Activated CD4-positive, alpha-beta T cell treated with anti-CD3 and anti-CD28 coated beads for 36 hours (primary cell): ENCODE results near the gene HMGCR. TPM values are rescaled to one million over a fixed set of nuclear protein-coding genes. Genes with fewer than 3 reads are reported as not detected.
"Not testable (repeated sequence)": the region's sequence is repeated elsewhere in the genome, so short reads cannot be mapped to it uniquely, and the experiment has no call there.

Source experiments
- ATAC-seq: fragments of 200-7000 bp; cut with Tn5 transposase; one replicate; pipeline ENCODE4 v1.10.0; 2021; ENCODE audit warnings: mild to moderate bottlenecking, moderate library complexity
- CTCF ChIA-PET: fragments of 350-600 bp; sonication (Branson Sonifier 250); formaldehyde crosslinking; loops from one replicate; lab custom pipeline; 2021; ENCODE audit warnings: antibody characterized with exemption; lab: Charles Lee
- POLR2A ChIA-PET: fragments of 350-600 bp; sonication (Branson Sonifier 250); formaldehyde crosslinking; loops from one replicate; lab custom pipeline; 2021; ENCODE audit warnings: antibody characterized with exemption, inconsistent platforms; lab: Charles Lee
- DNase-seq: peaks from one replicate; pipeline ENCODE4 v3.0.0-alpha.2; 2020
- H3K27ac Mint-ChIP-seq: one replicate; pipeline ENCODE4 v1.8.0; 2021; ENCODE audit warnings: mixed read lengths
- H3K27me3 Mint-ChIP-seq: one replicate; pipeline ENCODE4 v1.8.0; 2021; ENCODE audit warnings: mixed read lengths
- H3K36me3 Mint-ChIP-seq: one replicate; pipeline ENCODE4 v1.8.0; 2021; ENCODE audit warnings: low read depth, mixed read lengths
- H3K4me1 Mint-ChIP-seq: one replicate; pipeline ENCODE4 v1.8.0; 2021; ENCODE audit warnings: mixed read lengths
- H3K4me3 Mint-ChIP-seq: one replicate; pipeline ENCODE4 v1.8.0; 2021; ENCODE audit warnings: mild to moderate bottlenecking, moderate library complexity, mixed read lengths
- H3K9me3 Mint-ChIP-seq: one replicate; pipeline ENCODE4 v1.8.0; 2021; ENCODE audit warnings: low read depth, mixed read lengths
- intact Hi-C, 2 experiments: fragments of 100-400 bp; cut with DNase I in 1 of 2; cut with micrococcal nuclease in 1 of 2; formaldehyde crosslinking; loops; one replicate each; pipeline versions ENCODE4 v1.14.2 to v1.15.1; 2022 to 2024; cut with DNase I, micrococcal nuclease
- total RNA-seq, 2 experiments: library from RNA; stranded (reverse); gene quantifications; one replicate each; pipeline ENCODE4 v1.2.3, GENCODE V29; 2021

The HMGCR gene
- 10 to 100 TPM; 36.1 to 51.1 TPM for total RNA-seq

DNA sequence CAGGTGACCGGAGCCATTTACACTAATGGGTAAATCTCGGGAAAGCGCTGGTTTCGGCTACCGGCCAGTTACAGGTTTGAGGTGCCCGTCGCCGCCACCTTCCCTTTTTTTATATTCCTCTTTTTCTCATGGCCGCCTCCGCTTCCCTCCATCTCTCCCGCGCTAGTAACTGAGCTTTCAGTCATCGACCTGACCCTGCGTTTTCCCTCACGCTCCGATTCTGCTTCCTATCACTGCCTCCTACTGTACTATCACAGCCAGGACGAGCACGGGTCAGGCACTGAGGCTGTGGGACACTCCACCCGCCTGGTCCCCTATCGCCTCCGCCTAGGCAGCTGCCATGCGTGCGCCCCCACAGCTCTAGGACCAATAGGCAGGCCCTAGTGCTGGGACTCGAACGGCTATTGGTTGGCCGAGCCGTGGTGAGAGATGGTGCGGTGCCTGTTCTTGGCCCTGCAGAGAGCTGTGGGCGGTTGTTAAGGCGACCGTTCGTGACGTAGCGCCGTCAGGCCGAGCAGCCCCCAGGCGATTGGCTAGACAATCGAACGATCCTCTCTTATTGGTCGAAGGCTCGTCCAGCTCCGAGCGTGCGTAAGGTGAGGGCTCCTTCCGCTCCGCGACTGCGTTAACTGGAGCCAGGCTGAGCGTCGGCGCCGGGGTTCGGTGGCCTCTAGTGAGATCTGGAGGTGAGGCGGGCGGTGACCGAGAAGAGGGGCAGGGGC is at the start of gene HMGCR:
Gene HMGCR, plus strand, starts transcription at position 606 of the 722 bp plus-strand sequence. CDS start 5,386 bp downstream, outside the sequence.
- intact Hi-C loops, result loop anchor here (1.0 to 10.0 kb wide), 15 partner anchors 11 to 1772 kb away; partner anchors contain the start of genes ANKRD31 (in 2 of the 2), CERT1 (in 2 of the 2), POC5 (in 2 of the 2) and POLK (in 2 of the 2)
- Mint-ChIP-seq H3K27me3 (no peaks in the 10 kb centered on the region), H3K9me3 (no peaks in the 10 kb centered on the region), H3K36me3 (peaks cover 10% of the 10 kb centered on the region), H3K27ac (no peak within 1 kb of the TSS), H3K4me3 (no peak within 1 kb of the TSS), H3K4me1 (peaks cover 31% of the 10 kb centered on the region)
- ChIA-PET CTCF (interaction anchor here (0.6 to 1.8 kb wide), 19 partner anchors 18 to 989 kb away, joined by 3 to 19 read pairs (median 4); partner anchors contain the start of gene ANKRD31), POLR2A (interaction anchor here (0.7 to 1.6 kb wide), 7 partner anchors 12 to 285 kb away, joined by 3 to 16 read pairs (median 5); partner anchors contain the start of genes ANKRD31, CERT1, GCNT4 and POLK)
- DNase-seq (peak; percentile 99), ATAC-seq (peak; percentile 96)

DNA sequence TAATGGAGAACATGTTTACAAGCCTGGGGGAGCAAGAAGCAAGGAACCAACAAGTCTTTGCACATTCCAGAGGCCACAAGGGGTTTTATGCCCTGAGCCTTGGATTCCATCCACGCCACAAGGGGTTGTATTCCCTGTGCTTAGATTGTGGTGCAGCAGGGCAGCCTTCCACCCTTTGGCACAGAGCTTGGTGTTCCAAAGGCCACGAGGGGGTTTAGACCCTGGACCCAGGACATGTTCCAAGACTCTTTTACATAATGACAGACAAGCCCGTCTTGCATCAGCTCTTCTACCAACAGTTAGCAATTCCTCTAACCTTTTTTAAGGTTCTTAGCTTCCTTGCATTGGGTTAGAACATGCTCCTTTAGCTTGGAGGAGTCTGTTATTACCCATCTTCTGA is 45.2 kb upstream of the HMGCR start:
- H3K27ac Mint-ChIP-seq, DNase-seq, H3K36me3 Mint-ChIP-seq, H3K9me3 Mint-ChIP-seq, H3K27me3 Mint-ChIP-seq, H3K4me1 Mint-ChIP-seq, H3K4me3 Mint-ChIP-seq, ATAC-seq, intact Hi-C loops, POLR2A ChIA-PET: not testable (repeated sequence)
- CTCF ChIA-PET, result interaction anchor here (0.6 kb wide), 1 partner anchor 247 kb away, joined by 3 read pairs; no protein-coding TSS in a partner anchor

DNA sequence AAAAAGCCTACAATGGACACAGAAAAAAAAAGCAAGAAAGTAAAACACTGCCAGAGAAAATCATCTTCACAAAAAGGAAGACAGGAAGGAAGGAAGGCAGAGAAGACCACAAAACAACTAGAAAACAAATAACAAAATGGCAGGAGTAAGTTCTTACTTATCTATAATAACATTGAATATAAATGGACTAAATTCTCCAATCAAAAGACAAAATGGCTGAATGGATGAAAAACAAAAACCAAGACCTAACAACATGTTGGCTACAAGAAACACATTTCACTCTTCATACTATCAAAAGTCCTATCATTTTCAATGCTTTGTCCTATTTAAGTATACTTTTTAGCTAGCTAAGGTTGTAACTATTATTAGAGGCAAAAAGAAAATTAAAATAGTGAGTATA is 36.9 kb upstream of the HMGCR start:
- Mint-ChIP-seq H3K4me3 (no peak overlapping the region), H3K27ac (no peak overlapping the region), H3K9me3 (peaks cover 3% of the 10 kb centered on the region), H3K27me3 (peaks cover 4% of the 10 kb centered on the region), H3K36me3 (no peaks in the 10 kb centered on the region), H3K4me1 (no peaks in the 10 kb centered on the region)
- POLR2A ChIA-PET, result no interaction called here
- no peak for ATAC-seq
- CTCF ChIA-PET, result no interaction called here
- DNase-seq, result no peak
- intact Hi-C loops, result no loop called here

DNA sequence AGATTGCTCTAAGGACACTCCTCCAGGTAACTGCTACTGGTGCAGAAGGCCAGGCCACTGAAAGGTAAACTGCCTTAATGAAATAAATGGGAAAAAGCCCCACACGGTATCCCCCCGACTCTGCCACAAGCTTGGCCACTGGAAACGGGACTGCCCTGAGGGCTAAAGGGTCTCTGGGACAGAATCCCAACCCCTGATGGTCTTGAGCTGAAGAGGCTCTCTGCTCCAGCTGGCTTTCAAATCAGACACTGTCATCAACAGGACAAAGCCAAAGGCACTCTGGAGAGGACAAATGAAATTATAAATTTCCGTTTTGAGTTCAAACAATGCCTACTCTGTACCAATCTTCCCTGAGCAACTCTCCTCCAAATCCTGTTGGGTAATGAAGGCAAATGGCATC is 33.6 kb upstream of the HMGCR start:
- Mint-ChIP-seq H3K4me3 (no peak overlapping the region), H3K36me3 (no peaks in the 10 kb centered on the region), H3K27me3 (peaks cover 4% of the 10 kb centered on the region), H3K27ac (no peak overlapping the region), H3K9me3 (peaks cover 2% of the 10 kb centered on the region), H3K4me1 (no peaks in the 10 kb centered on the region)
- CTCF ChIA-PET, result interaction anchor here (0.6 kb wide), 1 partner anchor 375 kb away, joined by 3 read pairs; no protein-coding TSS in a partner anchor
- DNase-seq (no peak), ATAC-seq (no peak)
- intact Hi-C loops, result no loop called here
- POLR2A ChIA-PET, result no interaction called here

DNA sequence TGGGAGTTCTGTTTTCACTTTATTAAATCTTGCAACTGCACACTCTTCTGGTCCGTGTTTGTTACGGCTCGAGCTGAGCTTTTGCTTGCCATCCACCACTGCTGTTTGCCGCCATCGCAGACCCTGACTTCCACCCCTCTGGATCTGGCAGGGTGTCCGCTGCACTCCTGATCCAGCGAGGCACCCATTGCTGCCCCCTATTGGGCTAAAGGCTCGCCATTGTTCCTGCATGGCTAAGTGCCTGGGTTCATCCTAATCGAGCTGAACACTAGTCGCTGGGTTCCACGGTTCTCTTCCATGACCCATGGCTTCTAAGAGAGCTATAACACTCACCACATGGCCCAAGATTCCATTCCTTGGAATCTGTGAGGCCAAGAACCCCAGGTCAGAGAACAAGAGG is 32.5 kb upstream of the HMGCR start:
- POLR2A ChIA-PET, intact Hi-C loops, H3K27ac Mint-ChIP-seq, DNase-seq, H3K36me3 Mint-ChIP-seq, H3K4me3 Mint-ChIP-seq, H3K27me3 Mint-ChIP-seq, H3K4me1 Mint-ChIP-seq, ATAC-seq, H3K9me3 Mint-ChIP-seq: not testable (repeated sequence)
- CTCF ChIA-PET, result interaction anchor here (0.7 kb wide), 2 partner anchors 9 to 404 kb away, joined by 3 read pairs; no protein-coding TSS in a partner anchor

DNA sequence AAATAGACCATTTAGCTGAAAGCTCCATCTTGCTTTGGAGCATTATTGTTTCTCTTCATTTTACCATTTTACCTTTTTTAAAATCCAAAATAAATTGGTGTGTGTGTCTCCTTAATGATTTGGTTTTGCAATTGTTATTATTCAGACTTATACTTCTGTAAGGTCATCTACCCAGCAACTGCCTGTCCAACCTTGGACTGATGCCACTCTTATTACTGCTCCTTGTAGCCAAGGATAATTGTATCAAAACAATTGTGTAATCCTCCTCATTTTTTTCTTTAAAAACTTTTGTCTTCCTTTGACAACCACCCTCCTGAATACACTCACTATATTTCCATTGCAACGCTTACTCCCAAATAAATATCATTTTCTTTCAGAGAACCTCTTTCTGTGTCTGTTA is 30.3 kb upstream of the HMGCR start:
- Mint-ChIP-seq H3K9me3 (no peaks in the 10 kb centered on the region), H3K4me3 (no peak overlapping the region), H3K27ac (no peak overlapping the region), H3K4me1 (no peaks in the 10 kb centered on the region), H3K27me3 (peaks cover 5% of the 10 kb centered on the region), H3K36me3 (no peaks in the 10 kb centered on the region)
- ChIA-PET POLR2A (no interaction called here), CTCF (no interaction called here)
- intact Hi-C loops, result no loop called here
- DNase-seq (no peak), ATAC-seq (no peak)

DNA sequence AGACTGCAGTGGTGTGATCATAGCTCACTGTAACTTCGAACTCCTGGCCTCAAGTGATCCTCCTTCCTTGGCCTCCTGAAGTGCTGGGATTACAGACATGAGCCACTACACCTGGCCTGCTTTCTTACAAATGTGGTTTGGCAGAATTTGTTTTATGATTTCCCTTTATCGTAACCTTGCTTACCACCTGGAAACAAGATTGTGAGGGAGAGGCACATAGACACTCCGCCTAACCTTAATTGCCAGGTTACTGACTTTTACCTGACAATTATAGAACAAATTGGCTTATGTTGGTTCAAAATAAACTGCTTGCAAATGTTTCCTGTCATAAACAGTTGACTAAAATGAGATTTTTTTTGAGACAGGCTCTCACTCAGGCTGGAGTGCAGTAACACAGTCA is 26.8 kb upstream of the HMGCR start:
- no peak overlapping the region for H3K27ac Mint-ChIP-seq
- no peaks in the 10 kb centered on the region for H3K4me1 Mint-ChIP-seq
- H3K27me3 Mint-ChIP-seq, result peaks cover 2% of the 10 kb centered on the region
- no peak overlapping the region for H3K4me3 Mint-ChIP-seq
- ATAC-seq, result no peak
- no peaks in the 10 kb centered on the region for H3K36me3 Mint-ChIP-seq
- no peaks in the 10 kb centered on the region for H3K9me3 Mint-ChIP-seq
- intact Hi-C loops, result no loop called here
- ChIA-PET CTCF (no interaction called here), POLR2A (no interaction called here)
- DNase-seq, result no peak

DNA sequence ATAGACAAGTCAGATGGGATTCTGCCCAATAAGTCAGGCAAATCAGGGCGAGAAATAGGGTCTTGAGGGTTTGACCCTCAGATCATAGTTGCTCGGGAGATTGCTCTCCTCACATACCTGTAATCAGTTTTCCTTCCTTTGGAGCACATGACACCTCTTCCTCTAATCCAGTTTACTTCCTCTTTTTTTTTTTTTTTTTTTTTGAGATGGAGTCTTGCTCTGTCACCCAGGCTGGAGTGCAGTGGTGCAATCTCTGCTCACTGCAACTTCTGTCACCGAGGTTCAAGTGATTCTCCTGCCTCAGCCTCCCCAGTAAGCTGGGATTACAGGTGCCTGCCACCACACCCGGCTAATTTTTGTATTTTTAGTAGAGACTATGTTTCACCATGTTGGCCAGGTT is 17.9 kb upstream of the HMGCR start:
- ATAC-seq, intact Hi-C loops, CTCF ChIA-PET, DNase-seq, POLR2A ChIA-PET, H3K27me3 Mint-ChIP-seq, H3K4me3 Mint-ChIP-seq, H3K9me3 Mint-ChIP-seq, H3K36me3 Mint-ChIP-seq, H3K27ac Mint-ChIP-seq: not testable (repeated sequence)
- peaks cover 11% of the 10 kb centered on the region for H3K4me1 Mint-ChIP-seq

DNA sequence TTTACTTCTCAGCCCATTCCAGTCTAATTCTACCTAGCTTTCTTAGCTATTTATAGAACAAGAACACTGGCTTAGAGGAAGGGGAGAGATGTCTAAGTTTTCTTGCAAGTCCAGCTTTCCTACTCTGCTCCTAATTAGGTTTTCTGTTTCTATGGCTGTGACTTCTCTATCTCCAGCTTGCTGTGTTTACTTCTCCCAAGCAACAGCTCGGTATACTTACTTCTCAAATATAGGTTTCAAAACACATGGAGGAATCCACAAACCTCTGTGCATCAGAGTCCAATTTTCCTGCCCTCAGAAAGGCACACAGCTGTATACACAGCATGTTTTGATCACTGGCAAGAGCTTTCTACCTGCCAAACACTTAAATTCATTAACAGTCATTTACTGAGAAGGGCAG is 17.4 kb upstream of the HMGCR start:
- intact Hi-C loops, result loop anchor here (2.0 to 10.0 kb wide), 3 partner anchors 17 to 745 kb away; partner anchors contain the start of genes ANKRD31 (in 1 of the 2) and HMGCR (in 1 of the 2)
- ATAC-seq (no peak), DNase-seq (no peak)
- ChIA-PET CTCF (no interaction called here), POLR2A (no interaction called here)
- Mint-ChIP-seq H3K36me3 (no peaks in the 10 kb centered on the region), H3K9me3 (no peaks in the 10 kb centered on the region), H3K4me1 (peaks cover 16% of the 10 kb centered on the region), H3K27me3 (no peaks in the 10 kb centered on the region), H3K27ac (no peak overlapping the region), H3K4me3 (no peak overlapping the region)

DNA sequence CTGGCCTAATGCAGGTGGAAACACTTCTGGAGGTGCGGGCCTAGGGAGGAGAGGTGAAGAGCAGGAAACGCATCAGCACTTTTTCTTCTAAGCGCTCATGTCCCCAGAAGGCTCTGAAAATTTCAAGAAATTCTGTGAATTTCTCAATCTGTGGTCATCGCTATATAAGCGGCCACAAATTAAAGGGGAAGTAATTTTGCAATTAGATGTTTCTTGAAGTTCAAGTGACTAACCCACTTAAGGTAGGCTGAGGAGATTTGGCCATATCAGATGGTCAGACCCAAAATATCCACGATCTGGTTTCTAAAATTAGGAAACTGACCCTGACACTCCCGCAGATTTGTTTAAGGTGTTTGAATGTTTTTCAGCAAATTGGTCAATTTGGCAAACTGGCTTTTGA is 16.6 kb upstream of the HMGCR start:
- DNase-seq, result no peak
- ChIA-PET POLR2A (interaction anchor here (1.1 kb wide), 1 partner anchor 31 kb away, joined by 4 read pairs; no protein-coding TSS in a partner anchor), CTCF (interaction anchor here (0.6 to 1.7 kb wide), 2 partner anchors 11 to 32 kb away, joined by 3 to 6 read pairs; no protein-coding TSS in a partner anchor)
- ATAC-seq, result no peak
- Mint-ChIP-seq H3K27me3 (no peaks in the 10 kb centered on the region), H3K9me3 (no peaks in the 10 kb centered on the region), H3K36me3 (no peaks in the 10 kb centered on the region), H3K27ac (no peak overlapping the region), H3K4me3 (no peak overlapping the region), H3K4me1 (peaks cover 23% of the 10 kb centered on the region)
- intact Hi-C loops, result loop anchor here (2.0 to 10.0 kb wide), 3 partner anchors 16 to 746 kb away; partner anchors contain the start of genes ANKRD31 (in 1 of the 2) and HMGCR (in 1 of the 2)

DNA sequence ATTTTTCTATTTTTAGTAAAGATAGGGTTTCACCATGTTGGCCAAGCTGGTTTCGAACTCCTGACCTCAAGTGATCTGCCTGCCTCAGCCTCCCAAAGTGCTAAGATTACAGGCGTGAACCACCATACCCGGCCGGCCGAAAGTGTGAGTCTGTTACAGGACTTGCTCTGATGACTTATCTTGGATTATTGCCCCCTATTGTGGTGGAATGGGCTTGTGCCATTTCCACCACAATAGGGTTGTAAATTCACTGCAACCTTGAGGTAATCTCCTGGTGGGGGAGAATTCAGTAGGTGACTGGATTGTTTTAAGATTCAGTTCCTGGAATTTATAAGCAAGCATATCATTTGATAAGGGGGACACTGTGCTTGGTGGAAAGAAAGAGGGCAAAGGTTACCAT is 15.0 kb upstream of the HMGCR start:
- no peaks in the 10 kb centered on the region for H3K36me3 Mint-ChIP-seq
- no peaks in the 10 kb centered on the region for H3K9me3 Mint-ChIP-seq
- no peak overlapping the region for H3K4me3 Mint-ChIP-seq
- intact Hi-C loops, result loop anchor here in 1 of 2 experiments (5.0 to 10.0 kb wide), 2 partner anchors 85 to 747 kb away; partner anchors contain the start of gene ANKRD31
- DNase-seq (no peak), ATAC-seq (no peak)
- no peaks in the 10 kb centered on the region for H3K27me3 Mint-ChIP-seq
- H3K4me1 Mint-ChIP-seq, result peaks cover 28% of the 10 kb centered on the region
- ChIA-PET POLR2A (no interaction called here), CTCF (interaction anchor here (1.1 to 1.7 kb wide), 3 partner anchors 9 to 266 kb away, joined by 3 to 6 read pairs (median 3); no protein-coding TSS in a partner anchor)
- no peak overlapping the region for H3K27ac Mint-ChIP-seq
